K562 (cell line): Measurements from ENCODE around the gene ANO10. TPM values are rescaled to one million over a fixed set of nuclear protein-coding genes. Genes with fewer than 3 reads are reported as not detected.
A peak's percentile ranks its signal among the peaks of the same experiment; 100 is the strongest.

Source experiments
- CBX1 ChIP-seq: sonication (generic); IDR thresholded peaks from 2 replicates; pipeline ENCODE4 v1.6.1; 2016; ENCODE audit warnings: antibody characterized with exemption, low read depth, mild to moderate bottlenecking
- DPF2 ChIP-seq: fragments of 450-650 bp; IDR thresholded peaks from 2 replicates; pipeline ENCODE4 v1.6.1; 2016
- EGR1 ChIP-seq: fragments of 450-650 bp; conservative IDR thresholded peaks from 2 replicates; pipeline ENCODE4 v1.6.1; 2017; ENCODE audit warnings: mild to moderate bottlenecking
- NR2C2 ChIP-seq, 2 experiments: fragments of 200-800 bp in 1 of 2; sonication (Bioruptor generic) in 1 of 2; sonication (generic) in 1 of 2; formaldehyde crosslinking in 1 of 2; IDR thresholded peaks; 2 replicates each; pipeline versions ENCODE4 v1.6.1 to v1.8.0; 2016 to 2022; ENCODE audit warnings: mild to moderate bottlenecking in 1 of 2, missing compliant biosample characterization in 1 of 2, missing genetic modification characterization in 1 of 2, missing genetic modification reagents in 1 of 2
- POLR2A ChIP-seq: fragments of 450-650 bp; conservative IDR thresholded peaks from 2 replicates; pipeline ENCODE4 v1.6.1; 2016
- SMARCE1 ChIP-seq: fragments of 450-650 bp; IDR thresholded peaks from 2 replicates; pipeline ENCODE4 v1.7.1; 2016; ENCODE audit warnings: mild to moderate bottlenecking
- SPI1 ChIP-seq: IDR thresholded peaks from 2 replicates; pipeline ENCODE4 v1.6.1; 2011; ENCODE audit warnings: low read depth, low read length, control low read depth, borderline replicate concordance
- ZFX ChIP-seq: sonication (generic); formaldehyde crosslinking; IDR thresholded peaks from 2 replicates; pipeline ENCODE4 v1.8.0; 2022; ENCODE audit warnings: mild to moderate bottlenecking, missing genetic modification reagents, moderate library complexity
- ZNF280A ChIP-seq: fragments of 450-650 bp; IDR thresholded peaks from 2 replicates; pipeline ENCODE4 v1.6.1; 2018; ENCODE audit warnings: mild to moderate bottlenecking, low read depth; ENCODE audit not compliant: partially characterized antibody
- ZNF444 ChIP-seq: fragments of 250-450 bp; sonication (Bioruptor Pico); IDR thresholded peaks from 2 replicates; pipeline ENCODE4 v1.4.0; 2020; ENCODE audit warnings: mild to moderate bottlenecking, moderate library complexity
- ZNF764 ChIP-seq: fragments of 250-450 bp; sonication (Bioruptor Pico); IDR thresholded peaks from 2 replicates; pipeline ENCODE4 v1.4.0; 2020; ENCODE audit warnings: low read depth, mild to moderate bottlenecking, moderate library complexity
- ZZZ3 ChIP-seq: fragments of 450-650 bp; IDR thresholded peaks from 2 replicates; pipeline ENCODE4 v1.6.1; 2016; ENCODE audit warnings: antibody characterized with exemption, mild to moderate bottlenecking, moderate library complexity
- polyA plus RNA-seq, 8 experiments: library from polyadenylated mRNA; depleted of rRNA in 4 of 8; stranded (reverse) in 5 of 8; unstranded in 3 of 8; fragments of >200 nt; fragmentation: Nextera tagmentation in 2 of 8; fragmentation: Illumina TruSeq in 1 of 8; extraction: Ambion mirVana in 2 of 8; extraction: Trizol in 1 of 8; gene quantifications; 2 replicates each; pipeline versions ENCODE4 v1.2.1 to v1.2.3, GENCODE V29; 2011 to 2014; ENCODE audit warnings: inconsistent platforms in 1 of 8, missing spikeins in 1 of 8
- total RNA-seq, 7 experiments: library from RNA; depleted of rRNA in 6 of 7; stranded (reverse); fragments of >200 nt in 6 of 7; fragmentation: Illumina TruSeq in 2 of 7; extraction: Trizol in 2 of 7; gene quantifications; 2 replicates each; pipeline versions ENCODE4 v1.2.1 to v1.2.3, GENCODE V29; 2011 to 2021; ENCODE audit warnings: low replicate concordance in 1 of 7
- TF ChIP-seq, protein P1 (sequence below): fragments of 250-450 bp; sonication (Bioruptor Pico); IDR thresholded peaks from 2 replicates; pipeline ENCODE4 v1.5.0; 2021
- TF ChIP-seq, protein P2 (sequence below): fragments of 450-650 bp; IDR thresholded peaks from 2 replicates; pipeline ENCODE4 v1.6.1; 2016; ENCODE audit warnings: low read depth
- TF ChIP-seq, protein P3 (sequence below): fragments of 250-450 bp; sonication (Bioruptor Pico); IDR thresholded peaks from 2 replicates; pipeline ENCODE4 v1.8.0; 2021; ENCODE audit warnings: moderate library complexity, mild to moderate bottlenecking, inconsistent platforms

Gene ANO10
- total and polyA plus RNA-seq, 9 of the 15 experiments (the other 6 are each of a cell fraction or from before 2014, with no cell fraction given) = 6.4 to 46.0 (median 32.3) TPM

- TF ChIP-seq ZNF444 = no peak
- TF ChIP-seq ZZZ3 = no peak
- TF ChIP-seq, protein P1, sequence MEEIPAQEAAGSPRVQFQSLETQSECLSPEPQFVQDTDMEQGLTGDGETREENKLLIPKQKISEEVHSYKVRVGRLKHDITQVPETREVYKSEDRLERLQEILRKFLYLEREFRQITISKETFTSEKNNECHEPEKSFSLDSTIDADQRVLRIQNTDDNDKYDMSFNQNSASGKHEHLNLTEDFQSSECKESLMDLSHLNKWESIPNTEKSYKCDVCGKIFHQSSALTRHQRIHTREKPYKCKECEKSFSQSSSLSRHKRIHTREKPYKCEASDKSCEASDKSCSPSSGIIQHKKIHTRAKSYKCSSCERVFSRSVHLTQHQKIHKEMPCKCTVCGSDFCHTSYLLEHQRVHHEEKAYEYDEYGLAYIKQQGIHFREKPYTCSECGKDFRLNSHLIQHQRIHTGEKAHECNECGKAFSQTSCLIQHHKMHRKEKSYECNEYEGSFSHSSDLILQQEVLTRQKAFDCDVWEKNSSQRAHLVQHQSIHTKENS (CRISPR knock-in tag) = 0 out of 2 replicates have a peak, but pooled peaks have one; percentile 11
- TF ChIP-seq, protein P2, sequence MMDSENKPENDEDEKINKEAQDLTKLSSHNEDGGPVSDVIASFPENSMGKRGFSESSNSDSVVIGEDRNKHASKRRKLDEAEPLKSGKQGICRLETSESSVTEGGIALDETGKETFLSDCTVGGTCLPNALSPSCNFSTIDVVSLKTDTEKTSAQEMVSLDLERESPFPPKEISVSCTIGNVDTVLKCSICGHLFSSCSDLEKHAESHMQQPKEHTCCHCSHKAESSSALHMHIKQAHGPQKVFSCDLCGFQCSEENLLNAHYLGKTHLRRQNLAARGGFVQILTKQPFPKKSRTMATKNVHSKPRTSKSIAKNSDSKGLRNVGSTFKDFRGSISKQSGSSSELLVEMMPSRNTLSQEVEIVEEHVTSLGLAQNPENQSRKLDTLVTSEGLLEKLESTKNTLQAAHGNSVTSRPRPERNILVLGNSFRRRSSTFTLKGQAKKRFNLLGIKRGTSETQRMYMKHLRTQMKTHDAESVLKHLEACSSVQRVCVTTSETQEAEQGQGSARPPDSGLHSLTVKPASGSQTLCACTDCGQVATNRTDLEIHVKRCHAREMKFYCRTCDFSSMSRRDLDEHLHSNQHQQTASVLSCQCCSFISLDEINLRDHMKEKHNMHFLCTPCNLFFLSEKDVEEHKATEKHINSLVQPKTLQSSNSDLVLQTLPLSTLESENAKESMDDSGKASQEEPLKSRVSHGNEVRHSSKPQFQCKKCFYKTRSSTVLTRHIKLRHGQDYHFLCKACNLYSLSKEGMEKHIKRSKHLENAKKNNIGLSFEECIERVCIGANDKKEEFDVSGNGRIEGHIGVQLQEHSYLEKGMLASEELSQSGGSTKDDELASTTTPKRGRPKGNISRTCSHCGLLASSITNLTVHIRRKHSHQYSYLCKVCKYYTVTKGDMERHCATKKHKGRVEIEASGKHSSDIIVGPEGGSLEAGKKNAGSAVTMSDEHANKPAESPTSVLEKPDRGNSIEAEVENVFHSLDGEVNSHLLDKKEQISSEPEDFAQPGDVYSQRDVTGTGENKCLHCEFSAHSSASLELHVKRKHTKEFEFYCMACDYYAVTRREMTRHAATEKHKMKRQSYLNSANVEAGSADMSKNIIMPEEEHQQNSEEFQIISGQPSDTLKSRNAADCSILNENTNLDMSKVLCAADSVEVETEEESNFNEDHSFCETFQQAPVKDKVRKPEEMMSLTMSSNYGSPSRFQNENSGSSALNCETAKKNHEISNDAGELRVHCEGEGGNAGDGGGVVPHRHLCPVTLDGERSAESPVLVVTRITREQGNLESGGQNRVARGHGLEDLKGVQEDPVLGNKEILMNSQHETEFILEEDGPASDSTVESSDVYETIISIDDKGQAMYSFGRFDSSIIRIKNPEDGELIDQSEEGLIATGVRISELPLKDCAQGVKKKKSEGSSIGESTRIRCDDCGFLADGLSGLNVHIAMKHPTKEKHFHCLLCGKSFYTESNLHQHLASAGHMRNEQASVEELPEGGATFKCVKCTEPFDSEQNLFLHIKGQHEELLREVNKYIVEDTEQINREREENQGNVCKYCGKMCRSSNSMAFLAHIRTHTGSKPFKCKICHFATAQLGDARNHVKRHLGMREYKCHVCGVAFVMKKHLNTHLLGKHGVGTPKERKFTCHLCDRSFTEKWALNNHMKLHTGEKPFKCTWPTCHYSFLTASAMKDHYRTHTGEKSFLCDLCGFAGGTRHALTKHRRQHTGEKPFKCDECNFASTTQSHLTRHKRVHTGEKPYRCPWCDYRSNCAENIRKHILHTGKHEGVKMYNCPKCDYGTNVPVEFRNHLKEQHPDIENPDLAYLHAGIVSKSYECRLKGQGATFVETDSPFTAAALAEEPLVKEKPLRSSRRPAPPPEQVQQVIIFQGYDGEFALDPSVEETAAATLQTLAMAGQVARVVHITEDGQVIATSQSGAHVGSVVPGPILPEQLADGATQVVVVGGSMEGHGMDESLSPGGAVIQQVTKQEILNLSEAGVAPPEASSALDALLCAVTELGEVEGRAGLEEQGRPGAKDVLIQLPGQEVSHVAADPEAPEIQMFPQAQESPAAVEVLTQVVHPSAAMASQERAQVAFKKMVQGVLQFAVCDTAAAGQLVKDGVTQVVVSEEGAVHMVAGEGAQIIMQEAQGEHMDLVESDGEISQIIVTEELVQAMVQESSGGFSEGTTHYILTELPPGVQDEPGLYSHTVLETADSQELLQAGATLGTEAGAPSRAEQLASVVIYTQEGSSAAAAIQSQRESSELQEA = no peak
- TF ChIP-seq ZNF764 = no peak
- TF ChIP-seq SMARCE1 = peak; percentile 90
- TF ChIP-seq SPI1 = no peak
- TF ChIP-seq POLR2A = no peak
- TF ChIP-seq CBX1 = no peak
- TF ChIP-seq EGR1 = no peak
- TF ChIP-seq, protein P3, sequence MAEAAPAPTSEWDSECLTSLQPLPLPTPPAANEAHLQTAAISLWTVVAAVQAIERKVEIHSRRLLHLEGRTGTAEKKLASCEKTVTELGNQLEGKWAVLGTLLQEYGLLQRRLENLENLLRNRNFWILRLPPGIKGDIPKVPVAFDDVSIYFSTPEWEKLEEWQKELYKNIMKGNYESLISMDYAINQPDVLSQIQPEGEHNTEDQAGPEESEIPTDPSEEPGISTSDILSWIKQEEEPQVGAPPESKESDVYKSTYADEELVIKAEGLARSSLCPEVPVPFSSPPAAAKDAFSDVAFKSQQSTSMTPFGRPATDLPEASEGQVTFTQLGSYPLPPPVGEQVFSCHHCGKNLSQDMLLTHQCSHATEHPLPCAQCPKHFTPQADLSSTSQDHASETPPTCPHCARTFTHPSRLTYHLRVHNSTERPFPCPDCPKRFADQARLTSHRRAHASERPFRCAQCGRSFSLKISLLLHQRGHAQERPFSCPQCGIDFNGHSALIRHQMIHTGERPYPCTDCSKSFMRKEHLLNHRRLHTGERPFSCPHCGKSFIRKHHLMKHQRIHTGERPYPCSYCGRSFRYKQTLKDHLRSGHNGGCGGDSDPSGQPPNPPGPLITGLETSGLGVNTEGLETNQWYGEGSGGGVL (CRISPR knock-in tag) = no peak
- no peak for TF ChIP-seq ZFX (CRISPR knock-in tag)
- peak; percentile 96 for TF ChIP-seq DPF2
- no peak for TF ChIP-seq NR2C2 (CRISPR knock-in tag; IDR thresholded peaks at IDR 0.05)
- TF ChIP-seq NR2C2 (tag; IDR thresholded peaks at IDR 0.05) = no peak
- TF ChIP-seq ZNF280A = no peak
Observed at GRCh38 chr3:43670635-43671522, 49.1 kb upstream of the ANO10 start (continued).
